GM12801 (cell line): Measurements from ENCODE around the gene TNKS1BP1.

ENCODE experiments used
- TF ChIP-seq, protein P1 (sequence below): IDR thresholded peaks from one replicate; pipeline ENCODE4 v1.5.1; 2011; ENCODE audit warnings: control low read depth; ENCODE audit not compliant: insufficient read length; ENCODE audit errors: extremely low read depth

Gene TNKS1BP1

GRCh38 chr11:57255618-57256017, 69.1 kb downstream of the TNKS1BP1 start:
- TF ChIP-seq, protein P1, sequence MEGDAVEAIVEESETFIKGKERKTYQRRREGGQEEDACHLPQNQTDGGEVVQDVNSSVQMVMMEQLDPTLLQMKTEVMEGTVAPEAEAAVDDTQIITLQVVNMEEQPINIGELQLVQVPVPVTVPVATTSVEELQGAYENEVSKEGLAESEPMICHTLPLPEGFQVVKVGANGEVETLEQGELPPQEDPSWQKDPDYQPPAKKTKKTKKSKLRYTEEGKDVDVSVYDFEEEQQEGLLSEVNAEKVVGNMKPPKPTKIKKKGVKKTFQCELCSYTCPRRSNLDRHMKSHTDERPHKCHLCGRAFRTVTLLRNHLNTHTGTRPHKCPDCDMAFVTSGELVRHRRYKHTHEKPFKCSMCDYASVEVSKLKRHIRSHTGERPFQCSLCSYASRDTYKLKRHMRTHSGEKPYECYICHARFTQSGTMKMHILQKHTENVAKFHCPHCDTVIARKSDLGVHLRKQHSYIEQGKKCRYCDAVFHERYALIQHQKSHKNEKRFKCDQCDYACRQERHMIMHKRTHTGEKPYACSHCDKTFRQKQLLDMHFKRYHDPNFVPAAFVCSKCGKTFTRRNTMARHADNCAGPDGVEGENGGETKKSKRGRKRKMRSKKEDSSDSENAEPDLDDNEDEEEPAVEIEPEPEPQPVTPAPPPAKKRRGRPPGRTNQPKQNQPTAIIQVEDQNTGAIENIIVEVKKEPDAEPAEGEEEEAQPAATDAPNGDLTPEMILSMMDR, result no peak

DNA sequence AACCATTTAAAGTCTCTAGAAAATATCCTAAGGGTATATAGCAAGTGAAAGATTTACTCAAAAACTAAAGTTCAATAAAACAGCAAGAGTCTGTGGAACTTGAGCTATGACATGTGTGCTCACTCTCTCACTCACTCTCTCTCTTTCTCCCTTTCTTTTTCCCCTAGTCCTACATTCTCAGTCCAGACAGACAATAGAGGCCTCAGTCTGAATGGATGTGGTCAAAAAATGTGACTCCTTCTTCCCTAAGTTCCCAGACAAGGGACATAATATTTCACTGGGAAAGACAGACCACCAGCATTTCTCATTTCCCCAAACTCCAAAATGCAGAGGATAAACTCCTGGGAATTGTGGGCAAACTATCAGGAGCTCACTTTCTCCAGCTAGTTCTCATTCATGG, 70.1 kb downstream of the TNKS1BP1 start:
- TF ChIP-seq, protein P1, result no peak

GRCh38 chr11:57251491-57252104, 73.2 kb downstream of the TNKS1BP1 start:
- TF ChIP-seq, protein P1, result no peak

DNA sequence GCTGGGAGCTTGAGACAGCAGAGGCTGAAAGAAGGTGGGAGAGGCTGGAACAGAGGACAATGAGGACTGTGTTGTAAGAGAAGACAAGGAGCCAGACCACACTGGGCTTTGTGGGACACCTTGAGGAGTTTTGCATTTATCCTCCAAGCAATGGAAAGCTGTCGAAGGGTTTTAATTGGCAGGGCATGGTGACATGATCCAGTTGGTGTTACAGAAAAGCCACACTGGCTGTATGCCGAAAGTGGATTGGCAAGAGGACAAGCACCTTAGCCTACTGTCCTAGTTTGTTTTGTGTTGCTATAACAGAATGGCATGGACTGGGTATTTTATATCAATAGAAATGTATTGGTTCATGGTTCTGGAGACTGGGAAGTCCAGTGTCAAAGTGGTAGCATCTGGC, 73.7 kb downstream of the TNKS1BP1 start:
- TF ChIP-seq, protein P1, result no peak
